SK-N-SH (cell line): Measurements from ENCODE around the gene SP100.
"Not testable (repeated sequence)": the region's sequence is repeated elsewhere in the genome, so short reads cannot be mapped to it uniquely, and the experiment has no call there.

Source experiments
- FOXM1 ChIP-seq: IDR thresholded peaks from 2 replicates; pipeline ENCODE4 v1.4.0; 2012; ENCODE audit warnings: low read depth, mild to moderate bottlenecking
- MXI1 ChIP-seq: IDR thresholded peaks from 2 replicates; pipeline ENCODE4 v1.6.1; 2012; ENCODE audit warnings: mild to moderate bottlenecking, low read depth, low read length, improper control_type of control experiment
- TF ChIP-seq, protein P1 (sequence below): fragments of 200-600 bp; sonication (generic); IDR thresholded peaks from 2 replicates; pipeline ENCODE4 v1.6.1; 2017; ENCODE audit warnings: antibody characterized with exemption, mild to moderate bottlenecking, moderate library complexity

DNA sequence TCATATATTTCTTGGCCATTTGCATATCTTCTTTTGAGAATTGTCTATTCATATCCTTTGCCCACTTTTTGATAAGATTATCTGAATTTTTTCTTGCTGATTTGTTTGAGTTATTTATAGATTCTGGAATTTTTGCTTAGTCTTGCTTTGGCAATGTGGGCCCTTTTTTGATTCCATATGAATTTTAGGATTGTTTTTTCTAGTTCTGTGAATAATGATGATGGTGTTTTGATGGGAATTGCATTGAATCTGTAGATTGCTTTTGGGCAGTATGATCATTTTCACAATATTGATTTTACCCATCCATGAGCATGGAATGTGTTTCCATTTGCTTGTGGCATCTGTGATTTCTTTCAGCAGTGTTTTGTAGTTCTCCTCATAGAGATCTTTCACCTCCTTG, 23.1 kb downstream of the SP100 start:
- not testable (repeated sequence) for TF ChIP-seq MXI1, FOXM1
- TF ChIP-seq, protein P1, sequence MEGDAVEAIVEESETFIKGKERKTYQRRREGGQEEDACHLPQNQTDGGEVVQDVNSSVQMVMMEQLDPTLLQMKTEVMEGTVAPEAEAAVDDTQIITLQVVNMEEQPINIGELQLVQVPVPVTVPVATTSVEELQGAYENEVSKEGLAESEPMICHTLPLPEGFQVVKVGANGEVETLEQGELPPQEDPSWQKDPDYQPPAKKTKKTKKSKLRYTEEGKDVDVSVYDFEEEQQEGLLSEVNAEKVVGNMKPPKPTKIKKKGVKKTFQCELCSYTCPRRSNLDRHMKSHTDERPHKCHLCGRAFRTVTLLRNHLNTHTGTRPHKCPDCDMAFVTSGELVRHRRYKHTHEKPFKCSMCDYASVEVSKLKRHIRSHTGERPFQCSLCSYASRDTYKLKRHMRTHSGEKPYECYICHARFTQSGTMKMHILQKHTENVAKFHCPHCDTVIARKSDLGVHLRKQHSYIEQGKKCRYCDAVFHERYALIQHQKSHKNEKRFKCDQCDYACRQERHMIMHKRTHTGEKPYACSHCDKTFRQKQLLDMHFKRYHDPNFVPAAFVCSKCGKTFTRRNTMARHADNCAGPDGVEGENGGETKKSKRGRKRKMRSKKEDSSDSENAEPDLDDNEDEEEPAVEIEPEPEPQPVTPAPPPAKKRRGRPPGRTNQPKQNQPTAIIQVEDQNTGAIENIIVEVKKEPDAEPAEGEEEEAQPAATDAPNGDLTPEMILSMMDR: not testable (repeated sequence)
